IMR-90 (cell line): Measurements from ENCODE around the gene MOB1B. TPM values are rescaled to one million over a fixed set of nuclear protein-coding genes. Genes with fewer than 3 reads are reported as not detected.
A peak's percentile ranks its signal among the peaks of the same experiment; 100 is the strongest.
"Not testable (repeated sequence)": the region's sequence is repeated elsewhere in the genome, so short reads cannot be mapped to it uniquely, and the experiment has no call there.

Experiments used
- ATAC-seq: fragments of 200-7000 bp; cut with Tn5 transposase; 2 replicates; pipeline ENCODE4 v1.9.1; 2020; ENCODE audit warnings: low read depth, mild to moderate bottlenecking, moderate library complexity
- BruUV-seq: library from RNA; stranded (reverse); fragments of 400-500 nt; replicated peaks from 2 replicates; lab custom pipeline; 2021; lab: Mats Ljungman, UMichigan
- CTCF ChIA-PET: fragments of 300-600 bp; formaldehyde crosslinking; extraction: SDS; loops from one replicate; lab custom pipeline; 2021; ENCODE audit warnings: antibody characterized with exemption; lab: Yijun Ruan, JAX
- POLR2A ChIA-PET: fragments of 300-600 bp; sonication (Branson Sonifier 250); formaldehyde crosslinking; loops from one replicate; lab custom pipeline; 2022; ENCODE audit warnings: antibody characterized with exemption; ENCODE audit not compliant: unreplicated experiment; lab: Charles Lee
- DNase-seq: peaks from one replicate; pipeline ENCODE4 v3.0.0; 2013
- H2AFZ ChIP-seq: replicated peaks from 2 replicates; pipeline ENCODE3; 2013; ENCODE audit warnings: low read length, mild to moderate bottlenecking; ENCODE audit not compliant: poor library complexity
- H2AK5ac ChIP-seq: 2 replicates; pipeline ENCODE4 v1.6.1; 2013; ENCODE audit warnings: low read depth, low read length, inconsistent platforms
- H2AK9ac ChIP-seq: replicated peaks from 2 replicates; pipeline ENCODE3; 2013; ENCODE audit warnings: mild to moderate bottlenecking, low read depth, low read length, moderate library complexity; ENCODE audit not compliant: poor library complexity
- H2BK120ac ChIP-seq: 2 replicates; pipeline ENCODE4 v1.6.1; 2013; ENCODE audit warnings: low read depth, low read length, inconsistent platforms
- H2BK15ac ChIP-seq: 3 replicates; pipeline ENCODE4 v1.6.1; 2013; ENCODE audit warnings: low read depth, low read length, inconsistent platforms
- H2BK20ac ChIP-seq: 2 replicates; pipeline ENCODE4 v1.6.1; 2013; ENCODE audit warnings: low read depth, mild to moderate bottlenecking, inconsistent platforms, low read length, moderate library complexity
- H2BK5ac ChIP-seq: 2 replicates; pipeline ENCODE4 v1.6.1; 2013; ENCODE audit warnings: mild to moderate bottlenecking, low read depth, low read length, inconsistent platforms; ENCODE audit not compliant: poor library complexity, severe bottlenecking
- H3K14ac ChIP-seq: replicated peaks from 2 replicates; pipeline ENCODE4 v1.6.1; 2013; ENCODE audit warnings: low read depth, low read length, inconsistent platforms
- H3K18ac ChIP-seq: 2 replicates; pipeline ENCODE4 v1.6.1; 2013; ENCODE audit warnings: low read depth, low read length, control low read depth
- H3K23ac ChIP-seq: 2 replicates; pipeline ENCODE4 v1.6.1; 2013; ENCODE audit warnings: low read depth, low read length, inconsistent platforms
- H3K27ac ChIP-seq: 2 replicates; pipeline ENCODE4 v1.5.1; 2013; ENCODE audit warnings: mild to moderate bottlenecking, control low read depth, low read length; ENCODE audit not compliant: insufficient read depth
- H3K27me3 ChIP-seq: 2 replicates; pipeline ENCODE4 v1.6.1; 2013; ENCODE audit warnings: low read length; ENCODE audit not compliant: control insufficient read depth, insufficient read depth
- H3K36me3 ChIP-seq: 2 replicates; pipeline ENCODE4 v1.6.1; 2013; ENCODE audit warnings: low read length, mixed read lengths; ENCODE audit not compliant: control insufficient read depth, insufficient read depth
- H3K4ac ChIP-seq: 2 replicates; pipeline ENCODE4 v1.6.1; 2013; ENCODE audit warnings: low read depth, low read length, inconsistent platforms
- H3K4me1 ChIP-seq: 2 replicates; pipeline ENCODE4 v1.6.1; 2013; ENCODE audit warnings: low read length, mixed read lengths; ENCODE audit not compliant: control insufficient read depth, insufficient read depth
- H3K4me2 ChIP-seq: 2 replicates; pipeline ENCODE4 v1.6.1; 2013; ENCODE audit warnings: low read depth, mild to moderate bottlenecking, control low read depth, low read length, moderate library complexity
- H3K4me3 ChIP-seq: 2 replicates; pipeline ENCODE4 v1.5.1; 2013; ENCODE audit warnings: low read depth, mild to moderate bottlenecking, control low read depth, low read length, moderate library complexity; ENCODE audit not compliant: insufficient read depth
- H3K56ac ChIP-seq: 2 replicates; pipeline ENCODE4 v1.6.1; 2013; ENCODE audit warnings: low read length, inconsistent platforms; ENCODE audit not compliant: insufficient read depth; ENCODE audit errors: extremely low read depth
- H3K79me1 ChIP-seq, 2 experiments: 2 replicates each; pipeline ENCODE4 v1.6.1; 2013; ENCODE audit warnings: low read length in 2 of 2, inconsistent platforms in 1 of 2, low read depth in 1 of 2
- H3K9ac ChIP-seq: 2 replicates; pipeline ENCODE4 v1.6.1; 2013; ENCODE audit warnings: low read depth, low read length, control low read depth
- H3K9me1 ChIP-seq: 2 replicates; pipeline ENCODE4 v1.6.1; 2013; ENCODE audit warnings: low read length, inconsistent platforms; ENCODE audit not compliant: insufficient read depth
- H3K9me3 ChIP-seq: 2 replicates; pipeline ENCODE4 v1.6.1; 2013; ENCODE audit warnings: low read length; ENCODE audit not compliant: control insufficient read depth, insufficient read depth
- H4K20me1 ChIP-seq: 2 replicates; pipeline ENCODE4 v1.6.1; 2013; ENCODE audit warnings: low read length, inconsistent platforms; ENCODE audit not compliant: insufficient read depth
- H4K5ac ChIP-seq: 2 replicates; pipeline ENCODE4 v1.6.1; 2013; ENCODE audit warnings: mild to moderate bottlenecking, low read depth, low read length, control low read depth
- H4K8ac ChIP-seq, 2 experiments: 2 replicates each; pipeline ENCODE4 v1.6.1; 2013; ENCODE audit warnings: low read depth in 2 of 2, low read length in 2 of 2, control low read depth in 1 of 2, inconsistent platforms in 1 of 2
- H4K91ac ChIP-seq: 2 replicates; pipeline ENCODE4 v1.6.1; 2013; ENCODE audit warnings: low read depth, low read length, inconsistent platforms; ENCODE audit not compliant: insufficient read depth
- BHLHE40 ChIP-seq: fragments of 150-350 bp; IDR thresholded peaks from 2 replicates; pipeline ENCODE4 v1.6.1; 2016; ENCODE audit warnings: mild to moderate bottlenecking, low read depth, low read length
- FOS ChIP-seq: fragments of 150-350 bp; IDR thresholded peaks from 2 replicates; pipeline ENCODE4 v1.6.1; 2016; ENCODE audit warnings: low read depth, low read length
- WGBS, 2 experiments: methylation state at CpG; one replicate each; pipeline versions ENCODE4 v1.1.5 to v1.1.7; 2013; ENCODE audit warnings: missing lambda C conversion rate in 2 of 2; ENCODE audit not compliant: insufficient read length in 1 of 2; ENCODE audit errors: extremely low coverage in 2 of 2; 5-methylcytosine and 5-hydroxymethylcytosine counted together
- dilution Hi-C: fragments of 300-500 bp; cut with HindIII; formaldehyde crosslinking; loops from one replicate; pipeline ENCODE4 v1.14.3; 2018; ENCODE audit warnings: low sequenced_read_pairs; ENCODE audit not compliant: unreplicated experiment
- in situ Hi-C: fragments of 300-500 bp; cut with MboI; formaldehyde crosslinking; loops from 3 replicates; pipeline ENCODE4 v1.14.3; 2019; ENCODE audit warnings: low sequenced_read_pairs, inconsistent platforms, mixed read lengths
- intact Hi-C: fragments of 100-400 bp; cut with micrococcal nuclease; formaldehyde crosslinking; loops from 2 replicates; pipeline ENCODE4 v1.10.0; 2022
- polyA plus RNA-seq, 3 experiments: library from polyadenylated mRNA; depleted of rRNA; stranded (reverse); fragments of >200 nt; gene quantifications; 2 replicates each; pipeline ENCODE4 v1.2.3, GENCODE V29; 2012; ENCODE audit warnings: low replicate concordance in 1 of 3
- total RNA-seq: library from RNA; depleted of rRNA; stranded (reverse); fragments of >200 nt; gene quantifications from 2 replicates; pipeline ENCODE4 v1.2.3, GENCODE V29; 2012; rRNA removed

MOB1B gene
- total and polyA plus RNA-seq, 2 of the 4 experiments (the other 2 are of a cell fraction) = 5.7 to 6.8 TPM

GRCh38 chr4:71032106-71032505 lies 129.9 kb downstream of the MOB1B start:
- peak overlapping the region; percentile 82 for H3K4ac ChIP-seq
- POLR2A ChIA-PET, H4K91ac ChIP-seq, ATAC-seq, H3K4me1 ChIP-seq, CTCF ChIA-PET, H3K9me3 ChIP-seq, BruUV-seq, H3K36me3 ChIP-seq, H3K9ac ChIP-seq, H3K27me3 ChIP-seq, H2AK9ac ChIP-seq, H3K4me3 ChIP-seq, H3K9me1 ChIP-seq, intact Hi-C loops, dilution Hi-C loops, H3K56ac ChIP-seq, H4K20me1 ChIP-seq: not testable (repeated sequence)
- peak overlapping the region; percentile 80; the same call in 1 of the 2 replicates for H4K5ac ChIP-seq
- H3K18ac ChIP-seq = peak overlapping the region; percentile 68; the same call in 1 of the 2 replicates
- peak overlapping the region; percentile 59; the same call in 1 of the 2 replicates for H3K23ac ChIP-seq
- H2AK5ac ChIP-seq = 0 out of 2 replicates have a peak overlapping the region, but pooled peaks have one; percentile 93
- peak overlapping the region; percentile 72 to 80; a peak in 3 of 4 replicates for H4K8ac ChIP-seq
- H2BK15ac ChIP-seq = 0 out of 3 replicates have a peak overlapping the region, but pooled peaks have one; percentile 36
- peak overlapping the region; percentile 49 for H2AFZ ChIP-seq
- peak overlapping the region; percentile 66 for H2BK5ac ChIP-seq
- peak overlapping the region; percentile 61; the same call in 1 of the 2 replicates for H3K27ac ChIP-seq
- WGBS, 2 experiments = 14% methylated on average over 5 of the region's 10 CpGs; no CpG with 5 or more reads in 1 of the 2 experiments
- peak; percentile 78 for DNase-seq
- TF ChIP-seq BHLHE40 = peak; percentile 48; the same call in 1 of the 2 replicates
- TF ChIP-seq FOS = peak; percentile 72
- H2BK20ac ChIP-seq = peak overlapping the region; percentile 94
- peak overlapping the region; percentile 54; the same call in 1 of the 2 replicates for H3K4me2 ChIP-seq
- peak overlapping the region; percentile 96; the same call in 1 of the 2 replicates for H3K14ac ChIP-seq
- H2BK120ac ChIP-seq = peak overlapping the region; percentile 91
- peaks cover 9 to 14% of the 10 kb centered on the region in 2 experiments for H3K79me1 ChIP-seq
- in situ Hi-C loops = loop anchor here (25.0 kb wide), 1 partner anchor 530 kb away; no protein-coding TSS in a partner anchor

Other genes with a start within 250 kb of the MOB1B start
- gene JCHAIN, start 235.9 kb upstream of the MOB1B start, total RNA-seq = 0.72 and 0.83 TPM in 2 replicates
- gene JCHAIN, start 235.9 kb upstream of the MOB1B start, polyA plus RNA-seq (2012; rRNA removed) = 0.49 and 0.86 TPM in 2 replicates
- 14.9 and 26.1 TPM in 2 replicates for gene UTP3, start 213.8 kb upstream of the MOB1B start, total RNA-seq
- 29.8 and 30.7 TPM in 2 replicates for gene UTP3, start 213.8 kb upstream of the MOB1B start, polyA plus RNA-seq (2012; rRNA removed)
- gene RUFY3, start 180.4 kb upstream of the MOB1B start, total RNA-seq = 28.9 and 41.1 TPM in 2 replicates
- 19.6 and 20.3 TPM in 2 replicates for gene RUFY3, start 180.4 kb upstream of the MOB1B start, polyA plus RNA-seq (2012; rRNA removed)
- gene GRSF1, start 62.5 kb upstream of the MOB1B start, total RNA-seq = 67.7 and 107 TPM in 2 replicates
- gene GRSF1, start 62.5 kb upstream of the MOB1B start, polyA plus RNA-seq (2012; rRNA removed) = 58.3 and 71.5 TPM in 2 replicates
- gene DCK, start 91.3 kb downstream of the MOB1B start, total RNA-seq = 7.0 and 14.4 TPM in 2 replicates
- gene DCK, start 91.3 kb downstream of the MOB1B start, polyA plus RNA-seq (2012; rRNA removed) = 5.9 and 8.9 TPM in 2 replicates